M059J (cell line): ENCODE data around the gene GNA15. TPM values are rescaled to one million over a fixed set of nuclear protein-coding genes. Genes with fewer than 3 reads are reported as not detected.
A peak's percentile ranks its signal among the peaks of the same experiment; 100 is the strongest.

ENCODE experiments used
- DNase-seq: peaks from one replicate; pipeline ENCODE4 v3.0.0-alpha.2; 2012; ENCODE audit warnings: low read depth
- total RNA-seq: library from RNA; depleted of rRNA; stranded (reverse); fragments of >200 nt; shearing (Covaris generic); gene quantifications from 2 replicates; pipeline ENCODE4 v1.2.3, GENCODE V29; 2014

GNA15 gene
- total RNA-seq, 1 experiment from 2014 or later = not detected

- no peak for DNase-seq
Observed at GRCh38 chr19:3106509-3107141, 29.2 kb upstream of the GNA15 start.

GRCh38 chr19:3107658-3108057, 28.2 kb upstream of the GNA15 start:
- no peak for DNase-seq

GRCh38 chr19:3108775-3109174, 27.1 kb upstream of the GNA15 start:
- peak; percentile 43 for DNase-seq

GRCh38 chr19:3109491-3109890, 26.3 kb upstream of the GNA15 start:
- DNase-seq = no peak

- no peak for DNase-seq
Observed at GRCh38 chr19:3110126-3110825, 25.6 kb upstream of the GNA15 start.

GRCh38 chr19:3111586-3112247, 24.1 kb upstream of the GNA15 start:
- DNase-seq = no peak

GRCh38 chr19:3112375-3113099, 23.3 kb upstream of the GNA15 start:
- no peak for DNase-seq

GRCh38 chr19:3113100-3114017, 22.5 kb upstream of the GNA15 start:
- DNase-seq = no peak

GRCh38 chr19:3114018-3114726, 21.7 kb upstream of the GNA15 start:
- no peak for DNase-seq

GRCh38 chr19:3114811-3115210, 21.0 kb upstream of the GNA15 start:
- DNase-seq = no peak

GRCh38 chr19:3115411-3115810, 20.4 kb upstream of the GNA15 start:
- no peak for DNase-seq

- no peak for DNase-seq
Observed at GRCh38 chr19:3115916-3116602, 19.8 kb upstream of the GNA15 start.

- no peak for DNase-seq
Observed at GRCh38 chr19:3116621-3117020, 19.2 kb upstream of the GNA15 start.

- no peak for DNase-seq
Observed at GRCh38 chr19:3117716-3118115, 18.1 kb upstream of the GNA15 start.

GRCh38 chr19:3118232-3119070, 17.4 kb upstream of the GNA15 start:
- no peak for DNase-seq

- DNase-seq = no peak
Observed at GRCh38 chr19:3119071-3119595, 16.7 kb upstream of the GNA15 start.

GRCh38 chr19:3119693-3120380, 16.0 kb upstream of the GNA15 start:
- no peak for DNase-seq

GRCh38 chr19:3120611-3121276, 15.1 kb upstream of the GNA15 start:
- no peak for DNase-seq
